ENCODE results near the gene ATG9B. TPM values are rescaled to one million over a fixed set of nuclear protein-coding genes. Genes with fewer than 3 reads are reported as not detected.

The ATG9B gene
- total RNA-seq, 4 donors from 2014 or later = 0.42 TPM; not detected in 3

DNA sequence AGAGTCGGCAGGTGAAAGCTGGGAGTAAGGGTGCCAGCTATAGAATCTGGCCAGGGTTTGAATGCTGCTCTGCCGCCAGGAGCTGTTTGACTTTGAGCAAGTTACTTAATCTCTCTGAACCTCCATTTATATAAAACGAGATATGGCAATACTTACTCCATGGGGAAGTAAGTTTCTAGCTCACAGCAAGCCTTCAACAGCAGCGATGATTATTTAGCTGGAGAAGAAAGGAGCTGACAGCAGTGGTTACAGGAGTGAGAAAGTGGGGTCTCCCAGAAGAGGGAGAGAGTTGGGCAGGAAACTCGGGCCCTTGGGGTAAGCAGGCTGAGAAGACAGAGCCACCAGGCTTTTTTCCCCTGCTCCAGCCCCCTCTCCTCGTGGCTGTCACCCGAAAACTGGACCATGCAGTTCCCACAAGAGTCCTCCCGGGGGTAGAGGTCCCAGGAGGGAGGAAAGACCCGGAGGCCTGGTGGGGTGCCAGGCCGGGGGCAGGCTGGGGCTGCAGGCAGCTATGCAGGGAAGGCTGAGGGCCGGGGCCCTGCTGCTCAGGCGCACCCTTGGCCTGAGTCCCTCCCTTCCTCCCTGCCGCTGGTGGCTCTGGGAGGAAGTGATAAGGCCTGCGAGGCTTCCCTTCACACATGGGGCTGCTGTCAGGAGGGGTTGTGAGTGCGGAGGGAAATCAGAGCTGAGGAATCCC, 30.0 kb downstream of the ATG9B start:
- Histone ChIP-seq H3K9me3 (peaks cover 0 to 10% (median 3%) of the 10 kb centered on the region in 4 donors), H3K27ac (replicated peaks in 1 of 4) (peak overlapping the region in 3 of 4 donors; percentile 7 to 66 (median 52)), H3K36me3 (peaks cover 0 to 24% (median 0%) of the 10 kb centered on the region in 4 donors), H3K4me3 (peak overlapping the region; percentile 33 to 48 (median 36)), H3K4me1 (peaks cover 18 to 31% (median 27%) of the 10 kb centered on the region in 4 donors), H3K27me3 (peaks cover 0 to 18% (median 0%) of the 10 kb centered on the region in 4 donors)
- TF ChIP-seq, protein P1, sequence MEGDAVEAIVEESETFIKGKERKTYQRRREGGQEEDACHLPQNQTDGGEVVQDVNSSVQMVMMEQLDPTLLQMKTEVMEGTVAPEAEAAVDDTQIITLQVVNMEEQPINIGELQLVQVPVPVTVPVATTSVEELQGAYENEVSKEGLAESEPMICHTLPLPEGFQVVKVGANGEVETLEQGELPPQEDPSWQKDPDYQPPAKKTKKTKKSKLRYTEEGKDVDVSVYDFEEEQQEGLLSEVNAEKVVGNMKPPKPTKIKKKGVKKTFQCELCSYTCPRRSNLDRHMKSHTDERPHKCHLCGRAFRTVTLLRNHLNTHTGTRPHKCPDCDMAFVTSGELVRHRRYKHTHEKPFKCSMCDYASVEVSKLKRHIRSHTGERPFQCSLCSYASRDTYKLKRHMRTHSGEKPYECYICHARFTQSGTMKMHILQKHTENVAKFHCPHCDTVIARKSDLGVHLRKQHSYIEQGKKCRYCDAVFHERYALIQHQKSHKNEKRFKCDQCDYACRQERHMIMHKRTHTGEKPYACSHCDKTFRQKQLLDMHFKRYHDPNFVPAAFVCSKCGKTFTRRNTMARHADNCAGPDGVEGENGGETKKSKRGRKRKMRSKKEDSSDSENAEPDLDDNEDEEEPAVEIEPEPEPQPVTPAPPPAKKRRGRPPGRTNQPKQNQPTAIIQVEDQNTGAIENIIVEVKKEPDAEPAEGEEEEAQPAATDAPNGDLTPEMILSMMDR (IDR thresholded peaks at IDR 0.05) = no peak
- TF ChIP-seq POLR2AphosphoS5 (IDR thresholded peaks at IDR 0.05) (peak in 1 of 2 donors; percentile 38), EP300 (IDR thresholded peaks at IDR 0.05) (no peak), POLR2A (IDR thresholded peaks at IDR 0.05; ENCODE audit: low read depth) (no peak)
- intact Hi-C loops (cut with DNase I) = no loop called here
- no peak for DNase-seq (ENCODE audit: extremely low spot score)
- WGBS = 57% methylated on average over 11 of the region's 15 CpGs

DNA sequence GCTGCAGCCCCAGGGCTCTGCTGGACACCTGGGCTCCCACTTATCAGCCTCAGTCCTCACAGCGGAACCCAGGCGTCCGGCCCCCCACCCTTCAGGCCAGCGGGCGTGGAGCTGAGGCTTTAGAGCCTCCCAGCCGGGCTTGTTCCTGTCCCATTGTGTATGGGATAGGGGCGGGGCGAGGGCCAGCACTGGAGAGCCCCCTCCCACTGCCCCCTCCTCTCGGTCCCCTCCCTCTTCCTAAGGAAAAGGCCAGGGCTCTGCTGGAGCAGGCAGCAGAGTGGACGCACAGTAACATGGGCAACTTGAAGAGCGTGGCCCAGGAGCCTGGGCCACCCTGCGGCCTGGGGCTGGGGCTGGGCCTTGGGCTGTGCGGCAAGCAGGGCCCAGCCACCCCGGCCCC, 30.8 kb downstream of the ATG9B start:
- H3K4me1 ChIP-seq = peaks cover 25 to 39% (median 34%) of the 10 kb centered on the region in 4 donors
- H3K9me3 ChIP-seq = peaks cover 0 to 10% (median 3%) of the 10 kb centered on the region in 4 donors
- 84% methylated on average over 7 of the region's 14 CpGs for WGBS
- peak overlapping the region; percentile 33 to 48 (median 36) for H3K4me3 ChIP-seq
- TF ChIP-seq POLR2A (IDR thresholded peaks at IDR 0.05; ENCODE audit: low read depth) = no peak
- TF ChIP-seq, protein P1 (IDR thresholded peaks at IDR 0.05) = no peak
- peak; percentile 44 to 55 for TF ChIP-seq POLR2AphosphoS5 (IDR thresholded peaks at IDR 0.05)
- TF ChIP-seq EP300 (IDR thresholded peaks at IDR 0.05) = no peak
- H3K36me3 ChIP-seq = peaks cover 0 to 17% (median 0%) of the 10 kb centered on the region in 4 donors
- H3K27ac ChIP-seq (replicated peaks in 1 of 4) = peak overlapping the region; percentile 7 to 66 (median 53)
- DNase-seq (ENCODE audit: extremely low spot score) = no peak
- H3K27me3 ChIP-seq = peaks cover 0 to 15% (median 0%) of the 10 kb centered on the region in 4 donors
- intact Hi-C loops (cut with DNase I) = no loop called here

DNA sequence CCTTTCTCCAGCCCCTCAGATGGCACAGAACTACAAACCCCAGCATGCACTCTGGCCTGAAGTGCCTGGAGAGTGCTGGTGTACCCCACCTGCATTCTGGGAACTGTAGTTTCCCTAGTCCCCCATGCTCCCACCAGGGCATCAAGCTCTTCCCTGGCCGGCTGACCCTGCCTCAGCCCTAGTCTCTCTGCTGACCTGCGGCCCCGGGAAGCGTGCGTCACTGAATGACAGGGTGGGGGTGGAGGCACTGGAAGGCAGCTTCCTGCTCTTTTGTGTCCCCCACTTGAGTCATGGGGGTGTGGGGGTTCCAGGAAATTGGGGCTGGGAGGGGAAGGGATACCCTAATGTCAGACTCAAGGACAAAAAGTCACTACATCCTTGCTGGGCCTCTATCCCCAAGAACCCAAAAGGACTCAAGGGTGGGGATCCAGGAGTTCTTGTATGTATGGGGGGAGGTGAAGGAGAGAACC, 31.4 kb downstream of the ATG9B start:
- no peak for DNase-seq (ENCODE audit: extremely low spot score)
- Histone ChIP-seq H3K4me3 (peak overlapping the region in 2 of 4 donors; percentile 37 to 48), H3K27ac (replicated peaks in 1 of 4) (peak overlapping the region in 3 of 4 donors; percentile 54 to 66 (median 63)), H3K27me3 (peaks cover 0 to 13% (median 0%) of the 10 kb centered on the region in 4 donors), H3K9me3 (peaks cover 0 to 10% (median 3%) of the 10 kb centered on the region in 4 donors), H3K36me3 (peaks cover 0 to 10% (median 0%) of the 10 kb centered on the region in 4 donors), H3K4me1 (peaks cover 31 to 46% (median 39%) of the 10 kb centered on the region in 4 donors)
- intact Hi-C loops (cut with DNase I) = no loop called here
- TF ChIP-seq, protein P1 (IDR thresholded peaks at IDR 0.05) = no peak
- TF ChIP-seq EP300 (IDR thresholded peaks at IDR 0.05) = no peak
- TF ChIP-seq POLR2AphosphoS5 (IDR thresholded peaks at IDR 0.05) = peak in 1 of 2 donors; percentile 10
- TF ChIP-seq POLR2A (IDR thresholded peaks at IDR 0.05; ENCODE audit: low read depth) = no peak
- 67% methylated on average over 3 of the region's 5 CpGs for WGBS

DNA sequence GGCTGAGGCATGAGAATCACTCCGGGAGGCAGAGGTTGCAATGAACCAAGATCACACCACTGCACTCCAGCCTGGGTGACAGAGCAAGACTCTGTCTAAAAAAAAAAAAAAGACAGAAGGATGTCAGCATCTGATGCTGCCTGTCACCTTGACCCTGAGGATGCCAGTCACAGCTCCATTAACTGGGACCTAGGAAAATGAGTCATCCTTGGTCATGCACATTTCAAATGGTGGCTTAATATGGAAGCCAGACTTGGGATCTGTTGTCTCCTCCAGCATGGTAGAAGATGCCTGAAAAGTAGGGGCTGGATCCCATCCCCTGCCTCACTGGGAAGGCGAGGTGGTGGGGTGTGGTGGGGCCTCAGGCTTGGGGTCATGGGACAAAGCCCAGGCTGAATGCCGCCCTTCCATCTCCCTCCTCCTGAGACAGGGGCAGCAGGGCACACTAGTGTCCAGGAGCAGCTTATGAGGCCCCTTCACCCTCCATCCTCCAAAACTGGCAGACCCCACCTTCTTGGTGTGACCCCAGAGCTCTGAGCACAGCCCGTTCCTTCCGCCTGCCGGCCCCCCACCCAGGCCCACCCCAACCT, 32.1 kb downstream of the ATG9B start:
- TF ChIP-seq POLR2A (IDR thresholded peaks at IDR 0.05; ENCODE audit: low read depth) (no peak), EP300 (IDR thresholded peaks at IDR 0.05) (no peak), POLR2AphosphoS5 (IDR thresholded peaks at IDR 0.05) (no peak)
- TF ChIP-seq, protein P1 (IDR thresholded peaks at IDR 0.05) = no peak
- H3K4me1 ChIP-seq = peaks cover 31 to 46% (median 40%) of the 10 kb centered on the region in 4 donors
- H3K27ac ChIP-seq (replicated peaks in 1 of 4) = peak overlapping the region in 2 of 4 donors; percentile 63 to 66
- H3K9me3 ChIP-seq = peaks cover 0 to 10% (median 3%) of the 10 kb centered on the region in 4 donors
- H3K27me3 ChIP-seq = peaks cover 0 to 13% (median 0%) of the 10 kb centered on the region in 4 donors
- WGBS = 78% methylated on average over 6 of the region's 6 CpGs
- intact Hi-C loops (cut with DNase I) = no loop called here
- H3K36me3 ChIP-seq = peaks cover 0 to 3% (median 0%) of the 10 kb centered on the region in 4 donors
- no peak overlapping the region for H3K4me3 ChIP-seq
- no peak for DNase-seq (ENCODE audit: extremely low spot score)

Data from esophagus muscularis mucosa (tissue), 4 donors.